GM18907 (cell line): ENCODE data around the gene ZNF609.
"Not testable (repeated sequence)": the region's sequence is repeated elsewhere in the genome, so short reads cannot be mapped to it uniquely, and the experiment has no call there.

ENCODE experiments used
- ATAC-seq: cut with Tn5 transposase; IDR thresholded peaks from one replicate; pipeline ENCODE4 v1.9.1; 2021; ENCODE audit warnings: mild to moderate bottlenecking, moderate library complexity; ENCODE audit not compliant: unreplicated experiment

ZNF609 gene

GRCh38 chr15:64614519-64614918, 154.1 kb downstream of the ZNF609 start:
- no peak for ATAC-seq

GRCh38 chr15:64617727-64618126, 157.3 kb downstream of the ZNF609 start:
- no peak for ATAC-seq

- ATAC-seq = no peak
Measured at GRCh38 chr15:64618138-64618537, 157.8 kb downstream of the ZNF609 start.

DNA sequence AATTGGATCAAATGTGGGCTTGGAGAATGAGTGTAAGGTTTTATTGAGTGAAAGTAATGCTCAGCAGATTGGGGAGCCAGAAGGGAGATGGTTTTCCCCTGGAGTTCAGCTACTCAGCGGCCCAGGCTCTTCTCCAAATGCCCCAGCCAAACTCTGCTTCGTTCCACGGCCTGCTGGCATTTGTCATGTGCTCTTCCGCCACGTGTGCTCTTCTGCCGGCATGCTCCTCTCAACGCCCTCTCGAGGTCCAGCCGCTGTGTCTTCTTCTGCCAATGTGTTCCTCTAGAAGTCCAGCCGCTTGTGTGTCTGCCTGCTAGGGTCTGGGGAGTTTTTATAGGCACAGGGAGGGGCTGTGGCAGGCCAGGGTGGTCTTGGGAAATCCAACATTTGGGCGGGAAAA, 158.2 kb downstream of the ZNF609 start:
- ATAC-seq = no peak

GRCh38 chr15:64619880-64620839, 159.8 kb downstream of the ZNF609 start:
- ATAC-seq = no peak

- no peak for ATAC-seq
Measured at GRCh38 chr15:64621056-64621455, 160.7 kb downstream of the ZNF609 start.

DNA sequence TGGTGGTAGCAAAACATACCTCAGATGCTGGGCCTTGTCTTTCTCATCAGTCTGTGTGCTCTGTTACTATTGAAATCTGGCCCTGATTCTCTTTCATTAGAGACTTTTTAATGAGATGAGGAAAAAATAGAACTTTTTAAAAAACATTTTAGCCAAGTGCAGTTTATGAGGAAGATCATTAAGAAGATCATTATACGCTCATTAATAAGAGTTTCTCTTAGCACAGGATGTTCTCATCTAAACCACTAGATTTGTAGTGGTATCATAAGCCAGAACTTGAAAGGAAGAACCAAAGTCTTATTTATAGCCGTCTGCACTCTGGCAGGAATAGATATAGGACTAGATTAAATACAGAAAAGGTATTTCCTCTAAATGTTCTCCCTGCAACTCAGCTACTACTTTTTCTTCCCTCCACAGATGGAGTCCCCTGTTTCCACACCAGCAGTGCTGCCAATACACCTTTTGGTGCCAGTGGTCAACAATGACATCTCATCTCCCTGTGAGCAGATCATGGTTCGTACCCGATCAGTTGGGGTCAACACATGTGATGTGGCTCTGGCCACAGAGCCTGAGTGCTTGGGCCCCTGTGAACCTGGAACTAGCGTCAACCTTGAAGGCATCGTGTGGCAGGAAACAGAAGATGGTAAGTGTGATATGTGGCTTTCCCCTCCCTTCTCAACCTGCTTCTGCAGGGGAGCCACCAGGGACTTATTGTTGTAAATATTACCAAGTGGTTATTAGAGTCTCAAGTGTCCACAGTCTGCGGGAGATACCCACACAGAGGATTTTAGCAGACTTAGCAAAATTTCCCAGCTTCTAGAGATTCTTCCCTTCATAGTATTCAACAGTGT, 162.3 kb downstream of the ZNF609 start:
- ATAC-seq = peak; percentile 69

DNA sequence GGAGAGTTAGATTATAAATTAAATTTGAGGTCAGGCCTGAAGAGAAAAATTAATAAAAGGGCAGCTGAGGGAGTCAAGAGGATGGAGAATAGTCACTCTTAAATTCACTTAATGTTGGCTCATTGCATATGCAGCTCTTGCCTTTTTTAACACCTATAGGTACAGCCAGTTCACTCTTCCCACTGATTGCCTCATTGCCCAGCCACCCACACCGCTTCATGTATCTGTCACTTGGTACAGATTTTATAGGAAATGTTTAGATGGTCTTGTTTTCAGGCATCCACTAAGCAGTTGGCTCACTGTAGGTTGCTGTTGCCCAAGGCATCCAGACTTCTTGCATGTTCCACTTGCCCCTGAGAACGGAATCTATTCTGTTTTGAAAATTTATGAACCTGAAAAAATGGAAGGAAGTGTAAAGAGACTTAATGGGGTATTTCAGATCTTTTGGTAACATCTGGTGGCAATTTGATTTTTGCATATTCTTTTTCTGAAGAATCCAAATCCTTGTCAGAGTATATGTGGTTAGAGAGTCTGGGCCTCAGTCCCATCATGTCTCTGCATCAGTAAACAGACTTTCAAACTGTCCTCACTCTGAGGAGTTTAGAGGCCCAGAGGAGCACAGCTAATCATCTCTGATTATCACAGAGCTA, 163.1 kb downstream of the ZNF609 start:
- ATAC-seq = peak; percentile 31

DNA sequence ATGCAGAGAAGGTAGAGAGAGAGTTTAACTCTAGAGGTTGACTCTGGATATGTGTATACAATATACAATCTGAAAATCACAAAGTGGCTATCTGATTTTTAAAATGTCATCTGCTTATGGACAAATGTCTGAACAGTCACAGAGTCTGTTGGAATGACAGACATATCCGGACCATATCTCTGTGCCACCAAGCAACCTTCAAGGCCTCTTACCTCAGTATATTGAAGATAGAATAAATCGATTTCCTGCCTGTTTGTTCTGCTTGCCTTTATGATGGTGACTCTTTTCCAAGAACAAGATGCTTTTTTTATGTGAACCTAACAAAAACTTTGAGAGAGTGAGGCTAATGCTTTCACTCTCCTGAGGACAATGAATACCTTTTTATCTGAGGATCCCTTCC, 163.9 kb downstream of the ZNF609 start:
- ATAC-seq = no peak

GRCh38 chr15:64629063-64629462, 168.7 kb downstream of the ZNF609 start:
- no peak for ATAC-seq

DNA sequence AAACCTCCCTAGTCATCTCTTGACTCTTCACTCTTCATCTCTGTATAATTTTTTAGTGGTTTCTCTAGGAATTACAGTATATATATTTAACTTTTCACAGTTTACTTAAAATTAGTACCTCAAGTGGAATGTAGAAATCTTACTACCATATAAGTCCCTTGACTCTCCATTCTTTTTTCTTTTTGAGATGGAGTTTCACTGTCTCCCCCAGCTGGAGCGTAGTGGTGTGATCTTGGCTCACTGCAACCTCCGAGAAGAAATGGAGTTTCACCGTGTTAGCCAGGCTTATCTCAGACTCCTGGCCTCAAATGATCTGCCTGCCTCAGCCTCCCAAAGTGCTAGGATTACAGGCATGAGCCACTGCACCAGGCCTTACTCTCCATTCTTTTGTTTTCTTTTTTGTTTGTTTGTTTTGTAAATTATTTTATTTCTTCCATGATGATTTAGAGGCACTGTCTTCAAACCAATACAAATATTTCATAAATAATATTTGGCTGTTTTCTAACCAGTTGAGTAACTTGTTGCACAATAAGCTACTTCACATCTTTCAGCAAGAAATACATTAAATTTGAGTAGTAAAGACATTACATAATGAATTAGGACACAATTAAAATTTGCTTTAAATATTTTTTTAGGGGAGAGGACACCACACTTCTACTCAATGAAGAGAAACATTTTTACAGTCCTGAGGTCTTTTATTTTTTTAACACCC, 170.2 kb downstream of the ZNF609 start:
- ATAC-seq = no peak

DNA sequence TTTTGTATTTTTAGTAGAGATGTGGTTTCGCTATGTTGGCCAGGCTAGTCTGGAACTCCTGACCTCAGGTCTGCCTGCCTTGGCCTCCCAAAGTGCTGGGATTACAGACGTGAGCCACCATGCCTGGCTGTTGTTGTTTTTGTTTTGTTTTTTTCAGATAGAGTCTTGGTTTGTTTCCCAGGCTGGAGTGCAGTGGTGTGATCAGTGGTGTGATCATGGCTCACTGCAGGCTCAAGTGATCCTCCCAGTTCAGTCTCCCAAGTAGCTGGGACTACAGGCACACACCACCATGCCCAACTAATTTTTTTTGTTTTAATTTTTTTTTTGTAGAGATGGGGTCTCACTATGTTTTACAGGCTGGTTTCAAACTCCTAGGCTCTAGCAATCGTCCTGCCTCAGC, 172.3 kb downstream of the ZNF609 start:
- ATAC-seq = not testable (repeated sequence)

GRCh38 chr15:64633332-64633731, 173.0 kb downstream of the ZNF609 start:
- ATAC-seq = no peak

GRCh38 chr15:64634027-64634426, 173.6 kb downstream of the ZNF609 start:
- ATAC-seq = peak; percentile 74

- ATAC-seq = peak; percentile 60
Measured at GRCh38 chr15:64634576-64635498, 174.5 kb downstream of the ZNF609 start.

DNA sequence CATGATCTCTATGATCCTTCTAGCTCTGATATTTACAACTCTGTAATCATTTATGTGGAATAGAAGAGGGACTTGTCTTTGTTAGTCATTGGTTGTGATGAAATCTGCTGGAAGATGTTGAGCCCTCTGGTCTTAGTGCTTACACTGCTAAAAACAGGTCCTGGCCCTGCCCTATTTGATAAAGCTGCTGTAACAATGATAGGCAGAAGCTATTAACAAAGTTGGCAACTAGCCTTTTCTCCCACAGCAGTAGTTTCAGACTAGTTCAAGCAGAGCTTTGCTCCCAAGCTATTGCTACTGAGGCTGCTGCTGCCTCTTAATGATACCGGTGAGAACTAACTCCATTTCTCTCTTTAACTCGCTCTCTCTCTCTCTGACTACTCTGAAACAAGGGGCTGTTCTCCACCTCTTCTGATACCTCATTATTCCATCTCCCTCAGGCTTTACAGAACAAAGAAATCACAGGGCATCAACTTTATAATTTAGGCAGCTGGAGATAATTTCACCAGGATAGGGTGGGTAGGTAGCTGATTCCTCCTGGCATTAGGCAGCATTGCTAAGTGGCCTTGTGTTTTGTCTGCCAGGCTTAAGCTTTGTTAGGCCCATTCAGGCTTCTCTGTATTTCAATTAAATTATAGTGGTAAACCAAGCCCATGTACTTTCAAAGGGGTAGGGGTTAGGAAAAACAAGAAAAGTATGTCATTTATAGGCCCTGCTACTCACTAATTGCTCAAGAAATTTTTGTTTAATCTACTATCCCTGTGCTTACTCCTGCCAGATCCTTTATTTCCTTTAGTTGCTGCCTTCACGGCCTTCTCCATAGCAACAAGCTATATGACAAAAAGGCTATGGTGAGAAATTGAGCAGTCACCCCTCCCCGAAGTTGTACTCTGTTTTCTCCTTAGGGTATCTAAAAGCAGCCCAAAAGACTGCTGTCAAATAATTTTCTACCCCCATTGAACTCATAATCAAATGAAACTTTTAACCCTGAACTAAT, 175.4 kb downstream of the ZNF609 start:
- ATAC-seq = peak; percentile 12

DNA sequence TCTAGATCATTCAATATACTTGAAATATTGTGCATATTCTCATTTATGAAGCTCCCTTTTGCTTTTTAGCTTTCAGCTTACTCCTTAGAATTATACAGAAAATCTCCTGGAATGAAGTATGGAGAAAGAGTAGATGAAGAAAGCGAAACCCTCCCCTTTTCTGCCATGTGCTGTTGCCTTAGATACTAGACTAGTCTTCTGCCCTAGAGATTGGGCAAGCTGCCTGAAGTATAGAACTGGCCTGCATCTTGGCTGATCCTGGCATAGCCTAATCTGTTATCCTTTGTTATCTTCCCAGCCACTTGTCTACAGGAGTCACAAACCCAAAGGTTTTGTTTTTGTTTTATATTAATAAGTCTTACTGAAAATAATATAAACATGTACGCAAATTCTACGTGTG, 176.2 kb downstream of the ZNF609 start:
- ATAC-seq = no peak

- no peak for ATAC-seq
Measured at GRCh38 chr15:64637412-64637811, 177.0 kb downstream of the ZNF609 start.
